Stimulated activated CD8-positive, alpha-beta memory T cell treated with anti-CD3 and anti-CD28 coated beads, Interleukin-4, amount 100 ng/mL, for 24 hours (primary cell): Measurements from ENCODE around the gene ZNF750.

Experiments used
- DNase-seq: peaks from one replicate; pipeline ENCODE4 v3.0.0-alpha.2; 2020; ENCODE audit warnings: low read depth

The ZNF750 gene

DNA sequence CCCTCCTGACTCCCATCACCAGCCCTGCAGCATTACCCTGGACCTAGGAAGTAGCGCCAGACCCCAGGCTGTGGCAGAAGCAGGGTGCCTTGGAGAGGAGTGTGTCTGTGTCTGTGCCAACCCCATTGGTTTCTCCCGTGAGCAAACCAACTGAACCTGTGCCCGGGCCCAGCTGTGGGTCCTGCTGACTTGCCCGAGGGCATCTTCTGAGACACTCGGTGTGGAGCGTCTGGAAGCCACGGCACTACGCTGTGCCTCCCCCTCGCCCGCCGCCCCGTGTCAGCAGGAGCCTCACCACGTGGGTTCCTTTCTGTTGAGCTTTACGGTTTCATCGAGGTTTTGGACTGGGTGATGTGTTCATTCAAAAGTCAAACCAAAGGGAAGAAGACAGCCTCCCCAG, 27.8 kb downstream of the ZNF750 start:
- DNase-seq = no peak

DNA sequence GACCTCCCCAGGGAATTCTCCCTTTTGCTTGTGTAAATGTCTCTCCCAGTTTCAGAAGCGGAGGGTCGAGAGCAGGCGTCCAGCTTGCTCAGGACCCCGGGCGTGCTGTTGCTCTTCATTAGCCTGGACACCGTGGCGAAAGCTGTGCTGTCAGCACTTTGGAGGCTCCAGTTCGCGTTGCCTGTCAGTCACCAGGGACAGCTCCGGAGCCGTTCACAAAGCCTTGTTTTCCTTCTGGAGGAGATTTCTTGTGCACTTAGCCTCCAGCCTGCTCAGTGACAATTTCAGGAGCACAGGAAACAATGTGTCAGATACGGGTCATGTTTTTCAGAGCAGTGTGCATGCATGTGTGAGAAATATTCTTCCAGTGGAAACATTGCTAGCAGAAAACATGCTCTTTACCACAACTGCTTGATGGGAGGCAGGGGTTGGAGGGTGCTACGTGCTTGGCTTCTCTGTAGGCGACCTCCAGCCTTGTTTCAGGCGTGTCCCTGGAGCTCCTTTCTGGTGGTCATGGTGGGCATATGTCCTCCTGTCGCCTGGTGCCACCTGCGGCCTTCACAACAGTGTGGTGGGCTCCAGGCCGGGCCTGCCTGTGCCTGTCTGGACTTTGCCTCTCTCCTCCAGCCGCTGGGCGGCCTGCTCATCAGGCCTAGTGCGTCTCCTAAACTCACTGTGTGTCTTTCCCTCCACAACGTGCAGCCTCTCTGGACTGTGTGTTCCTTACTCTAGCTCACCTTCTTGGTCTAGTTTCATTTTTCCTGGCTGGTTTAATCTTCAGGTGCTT, 29.0 kb downstream of the ZNF750 start:
- DNase-seq = no peak

DNA sequence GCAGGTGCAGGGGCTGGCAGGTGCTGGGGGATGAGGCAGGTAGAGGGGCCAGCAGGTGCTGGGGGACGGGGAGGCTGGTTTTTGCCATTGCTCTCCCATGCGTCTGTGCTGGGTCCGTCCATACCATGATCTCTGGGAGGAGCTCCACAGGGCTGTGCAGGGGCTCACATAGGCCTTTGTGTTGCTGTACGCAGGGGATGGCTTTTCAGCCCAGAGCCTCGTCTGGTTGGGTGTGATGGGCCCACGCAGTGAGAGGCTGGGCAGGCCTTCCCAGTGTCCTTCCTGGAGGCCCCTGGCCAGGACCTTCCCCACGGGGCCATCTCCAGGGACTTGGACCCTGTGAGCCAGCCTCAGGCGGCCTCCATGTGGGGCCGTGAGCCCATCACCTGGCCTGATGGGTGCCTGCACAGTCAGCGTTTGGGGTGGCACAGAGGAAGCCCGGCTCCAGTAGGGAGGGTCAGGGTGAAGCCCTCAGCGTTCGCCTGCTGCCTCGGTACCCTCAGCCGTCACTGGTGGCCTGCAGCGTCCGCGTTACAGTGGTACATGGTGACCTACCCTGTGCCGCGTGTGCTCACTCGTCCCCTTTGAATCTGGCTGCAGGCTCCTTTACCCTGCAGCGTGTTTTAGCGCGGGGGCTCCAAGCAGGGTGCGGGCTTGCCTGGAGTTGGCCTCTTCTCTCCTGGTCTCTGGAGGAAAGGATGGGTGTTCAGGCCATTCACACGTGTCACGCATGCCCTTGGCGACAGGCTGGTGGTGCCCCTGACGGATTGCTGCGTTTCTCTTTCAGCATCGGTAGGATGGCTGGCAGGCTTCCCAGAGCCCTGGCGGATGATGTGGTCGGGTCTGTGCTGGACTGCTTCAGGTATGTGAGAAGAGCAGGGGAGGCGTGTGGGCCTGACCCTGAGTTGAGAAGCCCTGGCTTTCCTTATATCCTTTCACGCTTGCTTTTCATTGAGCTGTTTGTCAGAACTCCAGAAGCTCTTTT, 30.6 kb downstream of the ZNF750 start:
- no peak for DNase-seq

DNA sequence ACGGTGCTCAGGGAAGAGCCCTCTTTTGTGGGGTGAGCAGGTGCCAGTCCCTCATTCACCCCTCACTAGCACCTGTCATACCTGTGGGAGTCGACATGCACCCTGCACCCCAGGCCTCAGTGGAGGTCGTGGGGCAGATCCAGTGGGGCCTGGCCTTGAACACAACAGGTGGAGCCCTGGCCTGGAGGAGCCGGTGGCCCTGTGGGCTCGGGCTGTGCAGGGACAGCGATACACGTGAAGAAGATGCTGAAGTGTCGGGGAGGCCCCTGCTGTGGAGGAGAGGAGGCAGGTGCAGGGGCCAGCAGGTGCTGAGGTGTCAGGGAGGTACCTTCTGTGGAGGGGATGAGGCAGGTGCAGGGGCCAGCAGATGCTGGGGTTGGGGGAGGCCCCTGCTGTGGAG, 31.8 kb downstream of the ZNF750 start:
- no peak for DNase-seq

DNA sequence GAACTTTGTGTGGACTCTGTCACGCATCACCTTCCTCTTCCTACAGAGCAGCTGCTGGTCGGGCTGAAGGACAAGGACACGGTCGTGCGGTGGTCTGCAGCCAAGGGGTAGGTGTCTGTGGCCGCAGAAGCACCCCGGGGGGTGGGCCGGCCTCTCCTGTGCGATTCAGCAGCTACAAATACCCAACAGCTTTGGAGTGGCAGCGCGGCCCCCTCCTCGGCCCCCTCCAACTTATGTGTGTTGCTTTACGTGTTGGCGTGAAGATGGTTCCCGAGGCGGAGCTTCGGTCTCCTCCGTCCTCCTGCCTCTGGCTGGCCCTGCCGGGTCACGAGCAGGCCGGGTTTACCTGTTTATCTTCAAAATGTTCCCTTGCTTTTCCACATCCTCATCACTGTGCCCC, 32.3 kb downstream of the ZNF750 start:
- no peak for DNase-seq

DNA sequence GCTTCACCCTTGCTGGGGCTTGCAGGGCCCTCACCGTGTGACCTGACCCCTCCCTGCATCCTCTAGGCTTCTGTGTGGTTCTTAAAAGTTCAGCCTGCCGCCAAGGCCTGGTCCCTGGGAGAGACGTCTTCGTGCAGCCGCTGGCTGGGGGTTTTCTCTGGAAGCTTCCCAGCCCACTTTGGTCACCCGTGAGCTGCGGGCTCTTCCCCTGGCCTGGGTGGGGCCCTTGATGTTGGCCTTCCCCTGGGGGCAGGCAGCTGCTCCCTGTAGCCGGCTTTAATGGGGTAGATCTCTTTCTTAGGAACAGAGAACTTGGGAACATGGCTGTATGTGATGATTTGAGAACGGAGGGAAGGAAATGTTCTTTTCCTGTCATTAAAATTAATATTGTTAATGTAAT, 32.7 kb downstream of the ZNF750 start:
- no peak for DNase-seq

DNA sequence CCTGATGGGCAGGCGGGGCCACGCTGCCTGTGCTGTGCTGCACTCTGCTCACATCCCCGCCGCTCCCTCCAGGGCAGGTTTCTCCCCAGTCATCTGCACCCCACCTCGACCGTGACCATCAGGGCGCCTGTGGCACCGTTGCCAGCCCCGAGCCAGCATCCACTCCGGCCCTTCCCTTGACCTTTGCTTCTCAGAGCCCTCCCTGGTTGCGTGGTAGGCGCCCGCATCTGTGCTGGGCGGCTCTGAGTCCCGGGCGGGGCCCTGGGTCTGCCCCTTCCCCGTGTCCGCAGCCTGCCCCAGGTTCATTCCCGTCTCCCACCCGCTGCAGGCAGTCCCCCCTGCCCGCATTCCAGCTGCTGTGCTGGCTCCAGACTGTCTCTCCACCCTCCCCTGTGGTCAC, 33.2 kb downstream of the ZNF750 start:
- no peak for DNase-seq

DNA sequence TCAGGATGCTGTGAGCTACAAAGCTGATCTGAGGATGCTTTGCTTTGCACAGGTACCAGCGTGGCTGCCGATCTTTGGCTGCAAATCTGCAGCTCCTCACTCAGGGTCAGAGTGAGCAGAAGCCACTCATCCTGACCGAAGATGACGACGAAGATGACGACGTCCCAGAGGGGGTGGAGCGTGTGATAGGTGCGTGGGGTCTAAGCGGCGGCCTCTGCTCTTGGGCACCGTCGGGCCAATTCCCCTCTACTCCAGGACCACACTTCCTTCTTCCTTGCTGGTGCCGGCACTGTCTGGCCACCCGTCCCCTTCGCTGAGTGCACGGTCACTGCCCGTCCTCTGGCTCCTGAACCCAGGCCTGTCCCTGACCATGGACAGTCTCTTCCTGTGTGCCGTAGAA, 34.0 kb downstream of the ZNF750 start:
- DNase-seq = no peak

DNA sequence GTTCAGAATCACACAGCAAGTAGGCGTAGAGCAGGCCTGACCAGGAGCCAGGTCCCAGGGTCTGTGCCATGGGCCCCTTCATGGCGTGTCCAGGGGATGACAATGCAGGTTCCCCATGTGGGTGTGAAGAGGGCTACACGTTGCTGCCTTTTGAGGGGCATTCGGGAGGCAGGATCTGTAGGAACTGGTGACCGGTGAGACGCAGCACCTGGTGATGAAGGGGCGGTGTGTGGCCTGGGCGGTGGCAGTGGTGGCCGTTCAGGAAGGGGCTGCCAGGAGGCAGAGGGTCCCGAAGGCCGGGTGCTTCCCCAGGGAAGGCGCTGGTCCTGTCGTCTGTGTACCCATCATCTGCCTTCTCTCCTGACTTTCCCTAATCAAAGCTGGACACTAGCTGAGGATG, 34.6 kb downstream of the ZNF750 start:
- no peak for DNase-seq

DNA sequence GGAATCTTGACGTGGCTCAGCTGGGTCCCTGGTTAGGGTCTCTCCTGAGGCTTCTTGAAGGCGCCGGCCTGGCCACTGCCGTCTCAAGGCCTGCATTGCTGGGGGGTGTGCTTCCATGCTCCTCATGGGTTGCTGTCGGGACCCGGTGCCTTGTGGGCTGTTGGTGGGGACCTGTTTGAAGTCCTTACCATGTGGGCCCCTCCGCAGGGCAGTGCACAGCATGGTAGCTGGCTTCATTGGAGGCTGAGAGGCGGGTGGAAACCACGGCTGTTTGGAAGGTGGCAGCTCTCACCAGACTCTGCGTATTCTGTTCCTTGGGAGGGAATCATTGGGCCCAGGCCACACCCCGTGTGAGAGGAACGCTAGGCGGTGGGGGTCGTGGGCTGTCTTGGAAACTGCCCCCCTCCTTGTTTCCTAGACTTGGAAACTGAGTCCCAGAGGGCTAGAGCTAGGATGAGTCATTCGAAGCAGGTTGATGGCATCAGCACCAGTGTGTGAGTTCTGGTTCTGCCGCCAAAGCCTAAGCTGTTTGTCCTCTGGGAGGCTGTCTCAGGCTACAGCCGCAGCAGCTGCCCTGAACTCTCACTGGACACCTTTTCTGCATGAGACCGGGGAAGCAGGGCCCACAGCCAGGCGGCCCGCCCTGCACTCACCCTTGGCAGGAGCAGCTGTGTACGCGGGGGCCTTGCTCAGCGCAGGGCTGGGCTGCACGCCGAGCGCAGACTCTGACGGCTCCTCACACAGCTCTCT, 35.2 kb downstream of the ZNF750 start:
- no peak for DNase-seq

DNA sequence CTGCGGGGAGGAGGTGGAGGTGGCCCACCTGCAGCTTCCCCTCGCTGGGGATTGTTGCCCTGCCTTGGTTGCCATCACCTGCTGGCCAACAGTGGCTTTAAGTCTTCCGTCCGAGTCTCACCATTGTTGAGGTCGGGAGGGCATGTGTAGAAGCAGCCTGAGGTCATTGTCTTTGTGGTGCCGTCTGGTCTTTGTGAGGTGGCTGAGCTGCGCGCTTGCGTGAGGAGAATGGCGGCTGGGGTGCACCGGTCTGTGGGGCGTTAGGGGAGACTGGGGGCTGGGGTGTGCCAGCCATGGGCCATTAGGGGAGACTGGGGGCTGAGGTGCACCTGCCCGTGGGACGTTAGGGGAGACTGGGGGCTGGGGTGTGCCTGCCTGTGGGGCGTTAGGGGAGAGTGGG, 36.2 kb downstream of the ZNF750 start:
- DNase-seq = no peak

DNA sequence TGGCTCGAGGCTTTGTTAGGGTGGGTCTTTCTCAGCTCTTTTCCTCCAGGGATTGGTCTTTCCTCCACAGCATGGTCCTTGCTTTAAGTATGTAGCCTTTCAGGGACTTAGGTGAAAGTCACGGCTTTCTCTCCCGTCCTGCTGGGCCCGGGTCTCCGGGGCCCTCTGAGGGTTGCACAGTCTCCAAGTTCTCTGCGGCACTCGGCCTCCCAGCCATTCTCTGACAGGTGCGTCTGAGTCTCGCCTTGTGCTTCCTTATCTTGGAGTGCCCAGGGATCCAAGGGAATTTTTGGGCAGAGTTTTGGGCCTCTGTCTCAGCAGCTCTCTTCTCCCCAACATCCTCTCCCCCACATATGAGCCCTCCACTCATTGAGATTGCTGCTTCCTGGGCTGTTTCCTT, 36.6 kb downstream of the ZNF750 start:
- no peak for DNase-seq

DNA sequence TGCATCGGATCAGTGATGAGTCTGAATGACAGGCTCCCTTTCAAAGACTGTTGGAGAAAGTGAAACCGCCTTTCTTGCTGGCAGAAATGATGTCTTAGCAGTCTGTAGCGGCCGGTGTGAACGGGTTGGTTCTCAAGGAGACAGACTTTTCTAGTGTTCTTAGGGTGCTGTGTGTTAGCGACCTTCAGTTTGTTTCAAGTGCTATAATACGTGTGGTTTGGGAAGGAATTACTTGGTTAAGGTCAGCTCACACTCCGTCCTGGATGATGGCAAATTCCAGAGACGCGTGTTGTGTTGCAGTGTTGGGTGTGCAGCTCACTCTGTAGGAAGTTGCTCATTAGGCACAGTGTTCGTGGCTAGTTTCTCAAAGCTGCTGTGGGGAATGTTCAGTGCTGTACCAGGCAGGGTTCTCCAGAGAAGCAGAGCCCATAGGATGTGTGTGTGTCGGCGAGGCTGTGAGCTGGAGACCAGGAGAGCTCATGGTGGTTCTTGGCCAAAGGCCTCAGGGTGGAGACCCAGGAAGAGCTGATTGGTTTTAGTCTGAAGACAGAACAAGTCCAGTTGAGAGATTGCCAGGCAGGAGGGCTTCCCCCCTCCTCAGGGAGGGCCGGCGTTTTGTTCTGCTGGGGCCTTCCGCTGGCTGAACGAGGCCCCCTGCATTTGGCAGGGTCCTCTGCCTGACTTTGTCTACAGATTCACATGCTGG, 37.6 kb downstream of the ZNF750 start:
- no peak for DNase-seq

DNA sequence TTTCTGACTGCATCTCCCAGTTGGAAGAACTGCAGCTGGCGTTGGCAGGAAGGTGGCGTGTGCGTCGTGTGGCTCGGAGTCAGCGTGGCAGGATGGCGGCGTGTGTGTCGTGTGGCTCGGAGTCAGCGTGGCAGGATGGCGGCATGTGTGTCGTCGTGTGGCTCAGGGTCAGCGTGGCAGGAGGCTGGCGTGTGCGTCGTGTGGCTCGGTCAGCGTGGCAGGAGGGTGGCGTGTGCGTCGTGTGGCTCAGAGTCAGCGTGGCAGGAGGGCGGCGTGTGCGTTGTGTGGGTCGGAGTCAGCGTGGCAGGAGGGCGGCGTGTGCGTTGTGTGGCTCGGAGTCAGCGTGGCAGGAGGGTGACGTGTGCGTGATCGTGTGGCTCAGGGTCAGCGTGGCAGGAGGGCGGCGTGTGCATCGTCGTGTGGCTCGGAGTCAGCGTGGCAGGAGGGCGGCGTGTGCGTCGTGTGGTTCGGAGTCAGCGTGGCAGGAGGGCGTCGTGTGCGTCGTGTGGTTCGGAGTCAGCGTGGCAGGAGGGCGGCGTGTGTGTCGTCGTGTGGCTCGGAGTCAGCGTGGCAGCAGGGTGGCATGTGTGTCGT, 38.3 kb downstream of the ZNF750 start:
- DNase-seq = no peak

DNA sequence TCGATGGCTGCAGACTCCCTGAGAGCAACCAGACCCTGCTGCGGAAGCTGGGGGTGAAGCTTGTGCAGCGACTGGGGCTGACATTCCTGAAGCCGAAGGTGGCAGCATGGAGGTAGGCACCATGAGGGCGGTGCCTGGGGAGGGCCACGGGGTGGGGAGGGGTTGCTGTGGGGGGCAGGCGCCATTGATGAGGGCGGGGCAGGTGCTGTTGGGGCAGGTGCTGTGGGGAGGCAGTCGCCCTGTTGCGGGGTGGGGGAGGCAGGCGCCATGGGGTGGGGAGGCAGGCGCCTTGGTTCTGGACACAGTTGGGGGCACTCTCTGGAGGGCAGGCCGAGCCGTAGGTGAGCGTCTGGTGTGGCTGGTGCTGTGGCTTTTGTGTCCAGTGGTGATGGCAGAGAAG, 38.9 kb downstream of the ZNF750 start:
- no peak for DNase-seq

DNA sequence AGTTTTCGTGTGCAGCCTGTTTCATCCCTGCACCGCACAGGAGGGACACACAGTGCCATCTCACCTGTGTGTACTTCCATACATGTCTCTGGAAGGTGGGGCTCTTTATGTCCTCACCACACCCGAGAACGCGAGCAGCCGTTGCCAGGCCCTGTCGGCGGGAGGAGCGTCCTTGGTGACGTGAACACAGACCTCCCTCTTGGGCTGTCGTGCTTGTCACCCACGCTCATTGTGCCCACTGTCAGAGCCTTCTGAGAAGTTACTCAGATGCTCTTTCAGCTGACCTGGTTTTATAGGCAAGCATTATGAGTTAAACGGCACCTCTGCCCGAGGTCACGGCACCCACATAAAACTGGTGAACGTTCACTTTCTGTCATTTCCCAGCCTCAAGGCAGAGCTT, 40.2 kb downstream of the ZNF750 start:
- no peak for DNase-seq

DNA sequence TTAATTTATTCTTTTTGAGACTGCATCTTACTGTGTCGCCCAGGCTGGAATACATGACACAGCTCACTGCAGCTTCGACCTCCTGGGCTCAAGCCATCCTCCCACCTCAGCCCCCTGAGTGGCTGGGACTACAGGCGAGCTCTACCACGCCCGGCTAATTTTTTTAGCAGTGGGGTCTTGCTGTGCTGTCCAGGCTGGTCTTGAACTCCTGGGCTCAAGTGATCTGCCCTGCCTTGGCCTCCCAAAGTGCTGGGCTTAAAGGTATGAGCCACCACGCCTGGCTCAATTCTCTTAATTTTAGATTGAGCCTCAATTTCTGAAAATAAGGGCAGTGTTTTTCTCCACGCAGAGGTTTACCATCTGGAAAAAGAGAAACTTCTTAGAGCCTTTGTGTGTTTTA, 41.1 kb downstream of the ZNF750 start:
- DNase-seq = no peak

DNA sequence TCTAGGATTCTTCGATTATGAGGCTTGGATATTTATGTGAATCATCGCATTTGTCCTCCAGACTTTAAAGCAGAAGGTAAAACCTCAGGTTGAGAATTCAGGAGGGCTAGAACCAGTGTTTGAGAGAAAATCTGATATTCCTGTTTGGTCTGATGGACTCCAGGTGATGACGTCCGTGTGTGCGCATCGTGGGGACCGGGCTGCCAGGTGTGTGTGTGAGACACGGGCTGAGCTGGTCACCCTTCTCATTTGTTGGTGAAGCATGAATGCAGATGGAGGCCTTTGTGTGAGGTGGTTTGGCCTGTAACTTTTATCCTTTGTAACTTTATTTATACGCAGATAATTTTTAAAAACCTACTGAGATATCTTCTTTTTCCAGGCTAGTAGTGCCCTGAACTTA, 42.8 kb downstream of the ZNF750 start:
- DNase-seq = no peak

DNA sequence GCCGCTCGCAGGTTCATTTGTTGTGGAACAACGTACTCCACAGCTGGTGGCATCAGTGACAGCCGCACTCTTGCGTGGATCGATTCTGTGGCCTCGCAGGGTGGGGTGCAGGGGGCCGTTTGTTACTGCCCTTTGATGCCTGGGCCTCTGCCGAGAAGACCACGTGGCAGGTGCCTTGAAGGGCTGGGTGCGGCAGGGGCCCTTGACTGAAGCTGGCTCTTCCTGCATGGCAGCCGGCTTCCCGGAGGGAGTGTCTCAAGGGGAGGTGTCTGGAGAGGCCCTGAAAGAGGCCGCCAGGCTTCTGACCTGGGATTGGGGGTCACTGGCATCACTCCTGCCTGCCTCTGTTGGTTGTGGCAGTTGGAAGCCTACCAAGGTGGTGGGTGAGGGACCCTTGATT, 44.2 kb downstream of the ZNF750 start:
- no peak for DNase-seq

DNA sequence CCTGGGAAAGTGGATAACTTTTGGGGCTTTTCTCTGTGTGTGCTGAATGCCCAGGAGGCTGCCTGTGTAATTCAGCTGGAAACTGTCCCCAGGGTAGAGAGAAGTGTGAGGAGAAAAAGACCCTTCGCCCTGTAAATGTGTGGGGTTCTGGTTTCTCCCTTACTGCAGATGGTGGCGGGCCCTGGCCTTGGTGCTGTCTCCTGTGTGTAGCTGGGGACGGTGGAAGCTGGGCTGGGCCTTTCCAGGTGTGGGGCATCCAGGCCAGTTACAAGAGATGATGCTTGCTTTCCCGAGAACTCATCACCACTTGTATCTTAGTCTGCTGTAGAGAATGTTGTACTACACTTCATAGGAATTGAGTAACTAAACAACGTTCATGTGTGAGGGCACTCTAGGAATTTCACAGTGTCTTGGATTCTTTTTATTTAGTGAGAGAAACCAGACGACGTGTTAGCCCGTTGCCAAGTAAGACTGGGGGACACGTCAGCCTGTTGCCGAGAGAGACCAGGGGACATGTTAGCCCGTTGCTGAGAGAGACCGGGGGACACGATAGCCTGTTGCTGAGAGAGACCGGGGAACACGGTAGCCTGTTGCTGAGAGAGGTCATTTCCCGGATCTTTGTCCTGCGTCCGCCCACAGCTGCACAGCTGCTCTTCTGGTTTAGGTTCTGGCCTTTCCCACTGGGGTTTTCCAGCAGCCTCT, 44.9 kb downstream of the ZNF750 start:
- no peak for DNase-seq
